ENCODE measurements around the gene CKMT2. TPM values are rescaled to one million over a fixed set of nuclear protein-coding genes. Genes with fewer than 3 reads are reported as not detected.

CKMT2 gene
- total and polyA plus RNA-seq, 2 donors: 6.9 to 8.4 TPM

DNA sequence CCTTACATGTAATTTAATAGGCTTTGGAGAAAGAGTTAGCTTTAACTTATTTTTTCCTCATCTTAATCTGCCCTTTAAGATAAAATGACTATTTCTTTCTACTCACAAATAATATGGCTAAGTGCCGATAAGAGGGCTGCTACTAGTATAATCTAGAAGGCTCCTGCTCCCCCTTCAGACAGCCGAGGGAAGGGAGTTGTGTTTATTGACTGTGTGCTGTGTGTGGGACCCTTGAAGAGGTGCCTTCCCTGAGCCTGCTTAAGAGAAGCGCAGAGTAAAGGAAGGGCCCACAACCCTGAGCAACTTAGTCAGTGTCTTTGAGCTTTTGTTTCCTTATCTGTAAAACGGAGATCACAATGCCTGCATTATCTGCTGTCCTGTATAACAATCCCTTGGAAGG, 28.1 kb upstream of the CKMT2 start:
- 65% methylated on average over 4 of the region's 4 CpGs for WGBS
- H3K4me3 ChIP-seq (ENCODE audit: low read depth, low read length): no peak overlapping the region
- H3K4me1 ChIP-seq (ENCODE audit: insufficient read depth): no peaks in the 10 kb centered on the region
- H3K27ac ChIP-seq (ENCODE audit: low read depth): no peak overlapping the region
- H3K36me3 ChIP-seq (ENCODE audit: insufficient read depth): no peaks in the 10 kb centered on the region
- DNase-seq (ENCODE audit: extremely low spot score): no peak

DNA sequence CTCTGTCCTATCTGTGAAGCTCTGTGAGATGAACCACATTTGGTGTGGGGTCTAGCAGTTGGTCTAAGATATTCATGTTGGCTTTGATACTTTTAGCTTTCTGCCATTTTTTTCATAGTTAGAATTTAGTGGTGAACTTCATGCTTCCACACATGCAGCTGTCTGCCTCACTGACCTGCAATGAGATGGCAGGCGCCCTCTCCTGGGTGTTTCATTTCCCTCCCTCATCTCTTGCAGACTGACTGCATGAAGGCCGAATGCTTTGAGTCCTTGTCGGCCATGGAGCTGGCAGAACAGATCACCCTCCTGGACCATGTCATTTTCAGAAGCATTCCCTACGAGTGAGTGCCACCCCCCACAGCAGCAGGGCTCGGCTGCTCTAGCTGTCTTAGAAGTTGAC, 26.1 kb upstream of the CKMT2 start:
- Histone ChIP-seq H3K27ac (ENCODE audit: low read depth) (no peak overlapping the region), H3K4me3 (ENCODE audit: low read depth, low read length) (no peak overlapping the region), H3K4me1 (ENCODE audit: insufficient read depth) (no peaks in the 10 kb centered on the region), H3K36me3 (ENCODE audit: insufficient read depth) (no peaks in the 10 kb centered on the region)
- no peak for DNase-seq (ENCODE audit: extremely low spot score)
- WGBS: 72% methylated on average over 5 of the region's 5 CpGs

DNA sequence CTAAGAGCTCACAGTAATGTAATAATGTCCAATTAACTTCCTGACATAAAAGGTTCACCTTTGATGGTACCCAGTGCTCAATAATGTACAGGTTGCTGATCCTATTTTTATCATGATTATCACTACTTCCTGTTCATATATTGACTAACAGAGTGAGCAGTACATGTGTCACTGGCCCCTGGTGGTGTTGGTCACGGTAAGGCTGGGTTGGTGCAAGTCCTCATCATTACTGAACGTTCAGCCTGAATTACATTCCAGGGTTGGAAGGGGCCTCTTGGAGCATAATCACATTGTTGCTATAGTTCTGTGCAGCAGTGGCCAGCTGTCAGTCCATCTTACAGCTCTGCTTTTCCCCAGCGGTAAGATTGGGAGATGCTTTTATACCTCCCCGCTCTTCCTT, 24.2 kb upstream of the CKMT2 start:
- DNase-seq (ENCODE audit: extremely low spot score): no peak
- H3K4me3 ChIP-seq (ENCODE audit: low read depth, low read length): no peak overlapping the region
- no peak overlapping the region for H3K27ac ChIP-seq (ENCODE audit: low read depth)
- H3K4me1 ChIP-seq (ENCODE audit: insufficient read depth): no peaks in the 10 kb centered on the region
- H3K36me3 ChIP-seq (ENCODE audit: insufficient read depth): no peaks in the 10 kb centered on the region
- WGBS: 77% methylated on average over 4 of the region's 4 CpGs

DNA sequence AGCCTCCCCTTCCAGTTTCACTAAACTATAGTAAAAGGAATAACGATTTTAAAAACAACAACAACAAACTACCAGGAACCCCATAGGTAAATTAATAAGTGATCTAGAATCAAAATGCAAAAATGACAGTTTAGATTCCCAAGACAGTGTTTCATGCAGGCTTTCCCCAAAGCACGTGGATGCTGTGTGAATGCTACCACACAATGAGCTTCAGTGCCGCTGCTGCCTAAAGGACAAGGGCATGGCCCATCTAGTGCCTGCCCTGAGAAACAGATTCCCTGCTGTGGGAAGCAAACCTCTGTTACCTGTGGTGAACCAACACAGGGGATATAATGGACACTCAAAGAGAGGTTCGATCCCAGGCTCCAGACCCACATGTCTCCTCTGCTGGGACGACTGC, 23.7 kb upstream of the CKMT2 start:
- no peak overlapping the region for H3K27ac ChIP-seq (ENCODE audit: low read depth)
- no peaks in the 10 kb centered on the region for H3K36me3 ChIP-seq (ENCODE audit: insufficient read depth)
- no peaks in the 10 kb centered on the region for H3K4me1 ChIP-seq (ENCODE audit: insufficient read depth)
- no peak overlapping the region for H3K4me3 ChIP-seq (ENCODE audit: low read depth, low read length)
- no peak for DNase-seq (ENCODE audit: extremely low spot score)
- WGBS: 84% methylated on average over 5 of the region's 5 CpGs

DNA sequence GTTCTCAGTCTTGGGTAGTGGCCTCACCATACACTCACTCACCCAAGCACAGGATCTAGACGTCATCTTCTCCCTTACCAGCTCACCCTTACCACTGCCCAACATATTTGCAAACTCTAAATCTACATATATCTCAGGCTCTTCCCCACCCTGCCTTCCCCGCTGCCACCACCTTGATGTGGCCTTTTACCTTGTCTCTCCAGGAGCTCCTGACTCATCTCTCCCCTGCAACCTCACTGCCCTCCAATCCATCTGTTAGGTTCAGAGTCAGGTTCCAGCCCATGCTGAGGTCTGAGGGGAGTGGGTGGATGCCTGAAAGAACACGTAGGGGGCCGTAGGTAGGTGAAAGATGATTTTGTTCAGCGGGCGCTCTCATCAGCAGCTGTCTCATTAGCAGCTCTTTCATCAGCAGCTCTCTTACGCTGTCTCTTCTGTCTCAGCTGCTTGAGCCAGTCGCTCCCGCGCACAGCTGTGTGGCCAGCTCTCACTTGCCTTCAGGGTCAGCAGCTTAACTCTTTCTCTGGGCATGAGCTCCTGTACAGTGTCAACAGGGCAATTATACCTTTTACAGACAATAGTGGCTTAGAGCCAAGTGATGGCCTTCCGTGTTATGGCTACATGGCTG, 23.1 kb upstream of the CKMT2 start:
- no peak for DNase-seq (ENCODE audit: extremely low spot score)
- Histone ChIP-seq H3K27ac (ENCODE audit: low read depth) (no peak overlapping the region), H3K4me1 (ENCODE audit: insufficient read depth) (no peaks in the 10 kb centered on the region), H3K4me3 (ENCODE audit: low read depth, low read length) (no peak overlapping the region), H3K36me3 (ENCODE audit: insufficient read depth) (no peaks in the 10 kb centered on the region)
- WGBS: 89% methylated on average over 11 of the region's 11 CpGs

DNA sequence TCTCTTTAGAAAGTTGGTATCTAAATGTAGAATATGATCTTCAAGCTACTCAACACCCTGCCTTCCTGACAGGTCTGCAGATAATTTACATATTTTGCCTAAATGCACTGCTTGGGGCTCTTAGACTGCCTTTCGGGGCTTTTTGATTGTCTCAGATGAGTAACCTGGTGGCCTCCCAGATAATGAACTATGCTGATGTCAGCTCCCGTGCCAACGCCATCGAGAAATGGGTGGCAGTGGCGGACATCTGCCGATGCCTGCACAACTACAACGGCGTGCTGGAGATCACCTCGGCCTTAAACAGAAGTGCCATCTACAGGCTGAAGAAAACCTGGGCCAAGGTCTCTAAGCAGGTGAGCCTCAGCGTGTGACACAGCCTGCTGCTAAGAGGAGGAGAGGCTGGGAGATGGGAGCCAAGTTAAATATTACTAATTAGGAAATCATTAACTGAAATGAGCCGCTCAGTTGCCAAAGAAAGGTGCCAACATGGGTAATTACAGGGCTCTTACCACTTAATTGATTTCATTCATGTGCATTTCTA, 20.8 kb upstream of the CKMT2 start:
- WGBS: 91% methylated on average over 11 of the region's 11 CpGs
- Histone ChIP-seq H3K4me1 (ENCODE audit: insufficient read depth) (no peaks in the 10 kb centered on the region), H3K27ac (ENCODE audit: low read depth) (no peak overlapping the region), H3K4me3 (ENCODE audit: low read depth, low read length) (no peak overlapping the region), H3K36me3 (ENCODE audit: insufficient read depth) (no peaks in the 10 kb centered on the region)
- DNase-seq (ENCODE audit: extremely low spot score): no peak

DNA sequence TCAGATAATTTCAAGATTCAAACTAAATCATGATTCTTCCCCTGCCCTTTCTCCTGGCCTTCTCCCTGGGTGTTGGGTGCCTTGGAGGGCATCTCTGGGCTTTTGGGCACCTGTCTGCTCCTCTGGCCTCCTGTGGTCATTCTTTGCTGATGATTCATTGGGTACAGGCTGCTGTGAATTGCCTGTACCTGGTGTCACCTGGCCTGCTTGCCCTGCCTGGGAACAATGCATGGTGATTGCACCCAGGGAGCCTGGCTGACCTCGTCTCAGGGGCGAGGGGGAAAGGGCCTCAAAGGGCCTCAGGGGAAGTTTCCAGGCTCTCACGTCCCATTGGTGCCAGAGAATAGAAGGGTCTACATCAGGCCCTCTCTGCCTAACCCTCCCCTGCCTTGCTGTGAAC, 20.1 kb upstream of the CKMT2 start:
- Histone ChIP-seq H3K27ac (ENCODE audit: low read depth) (no peak overlapping the region), H3K4me3 (ENCODE audit: low read depth, low read length) (no peak overlapping the region), H3K4me1 (ENCODE audit: insufficient read depth) (no peaks in the 10 kb centered on the region), H3K36me3 (ENCODE audit: insufficient read depth) (no peaks in the 10 kb centered on the region)
- no peak for DNase-seq (ENCODE audit: extremely low spot score)
- 70% methylated on average over 3 of the region's 3 CpGs for WGBS

DNA sequence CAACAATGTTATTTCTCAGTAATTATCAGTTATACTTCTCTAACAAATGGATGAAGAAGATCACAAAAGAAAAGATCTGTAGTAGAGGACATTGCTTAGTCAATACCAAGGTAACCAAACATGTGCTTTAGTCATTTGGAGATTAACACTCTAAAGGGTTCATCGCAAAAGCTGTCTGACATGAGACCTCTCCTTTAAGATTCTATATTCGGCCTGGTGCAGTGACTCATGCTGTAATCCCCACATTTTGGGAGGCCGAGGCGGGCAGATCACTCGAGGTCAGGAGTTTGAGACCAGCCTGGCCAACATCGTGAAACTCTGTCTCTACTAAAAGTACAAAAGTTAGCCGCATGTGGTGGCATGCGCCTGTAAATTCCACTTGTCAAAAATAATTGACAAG, 18.3 kb upstream of the CKMT2 start:
- H3K36me3 ChIP-seq (ENCODE audit: insufficient read depth): no peaks in the 10 kb centered on the region
- H3K4me3 ChIP-seq (ENCODE audit: low read depth, low read length): no peak overlapping the region
- H3K27ac ChIP-seq (ENCODE audit: low read depth): no peak overlapping the region
- no peak for DNase-seq (ENCODE audit: extremely low spot score)
- WGBS: 80% methylated on average over 8 of the region's 8 CpGs
- no peaks in the 10 kb centered on the region for H3K4me1 ChIP-seq (ENCODE audit: insufficient read depth)

DNA sequence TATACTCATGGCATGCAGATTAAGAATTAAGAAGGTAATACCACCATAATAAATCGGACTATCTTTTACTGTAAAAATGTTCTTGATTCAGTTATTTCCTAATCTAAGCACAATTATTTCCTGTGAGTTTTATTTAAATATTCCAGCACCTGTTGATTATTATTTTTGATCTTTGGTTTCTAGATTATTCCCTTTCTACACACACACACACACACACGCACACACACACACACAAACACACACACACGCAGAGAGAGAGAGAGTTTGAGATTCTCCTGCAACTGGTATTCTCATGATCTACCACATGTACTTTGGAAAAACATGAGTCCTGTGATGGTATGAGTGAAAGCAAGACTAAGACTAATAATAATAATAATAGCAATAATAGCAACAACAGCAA, 17.0 kb upstream of the CKMT2 start:
- no peak overlapping the region for H3K27ac ChIP-seq (ENCODE audit: low read depth)
- no peaks in the 10 kb centered on the region for H3K36me3 ChIP-seq (ENCODE audit: insufficient read depth)
- no peak for DNase-seq (ENCODE audit: extremely low spot score)
- no peaks in the 10 kb centered on the region for H3K4me1 ChIP-seq (ENCODE audit: insufficient read depth)
- no peak overlapping the region for H3K4me3 ChIP-seq (ENCODE audit: low read depth, low read length)
- 50% methylated on average over 3 of the region's 3 CpGs for WGBS

DNA sequence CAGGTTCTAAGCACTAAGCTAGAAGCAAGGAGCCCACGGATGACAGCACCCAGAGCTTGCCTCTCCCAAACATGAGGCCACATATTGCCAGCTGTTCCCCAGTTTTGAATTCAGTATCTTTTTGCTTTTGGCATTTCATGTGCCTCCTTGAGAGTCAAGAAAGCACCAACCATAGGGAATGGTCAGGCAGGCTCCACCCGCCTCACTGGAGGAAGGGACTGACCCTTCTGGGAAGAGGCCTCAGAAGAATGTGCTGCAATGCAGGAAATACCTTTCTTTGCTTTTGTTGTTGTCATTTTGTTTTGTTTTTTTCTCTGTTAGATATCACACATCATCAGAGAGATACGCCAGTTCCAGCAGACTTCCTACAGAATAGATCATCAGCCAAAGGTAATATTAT, 13.7 kb upstream of the CKMT2 start:
- Histone ChIP-seq H3K27ac (ENCODE audit: low read depth) (no peak overlapping the region), H3K4me1 (ENCODE audit: insufficient read depth) (no peaks in the 10 kb centered on the region), H3K4me3 (ENCODE audit: low read depth, low read length) (no peak overlapping the region), H3K36me3 (ENCODE audit: insufficient read depth) (no peaks in the 10 kb centered on the region)
- 98% methylated on average over 3 of the region's 3 CpGs for WGBS
- DNase-seq (ENCODE audit: extremely low spot score): no peak

DNA sequence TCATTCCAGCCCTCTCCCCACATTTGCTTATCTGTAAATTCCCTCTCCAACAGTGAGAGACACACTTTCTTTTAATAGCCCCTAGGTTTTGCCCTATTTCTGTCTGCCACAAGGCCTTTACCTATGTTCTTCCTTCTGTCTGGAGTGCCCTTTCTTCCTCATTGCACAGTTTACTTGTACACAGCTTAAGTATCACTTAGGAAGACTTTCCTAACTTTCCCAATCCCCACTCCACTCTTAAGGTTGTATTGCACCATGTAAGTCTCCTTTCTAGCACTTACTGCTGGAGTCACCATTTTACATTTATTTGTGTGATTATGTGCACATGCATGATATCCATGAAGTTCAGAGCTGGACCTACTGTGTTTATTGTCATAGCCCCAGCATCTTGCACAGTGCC, 10.8 kb upstream of the CKMT2 start:
- DNase-seq (ENCODE audit: extremely low spot score): no peak

DNA sequence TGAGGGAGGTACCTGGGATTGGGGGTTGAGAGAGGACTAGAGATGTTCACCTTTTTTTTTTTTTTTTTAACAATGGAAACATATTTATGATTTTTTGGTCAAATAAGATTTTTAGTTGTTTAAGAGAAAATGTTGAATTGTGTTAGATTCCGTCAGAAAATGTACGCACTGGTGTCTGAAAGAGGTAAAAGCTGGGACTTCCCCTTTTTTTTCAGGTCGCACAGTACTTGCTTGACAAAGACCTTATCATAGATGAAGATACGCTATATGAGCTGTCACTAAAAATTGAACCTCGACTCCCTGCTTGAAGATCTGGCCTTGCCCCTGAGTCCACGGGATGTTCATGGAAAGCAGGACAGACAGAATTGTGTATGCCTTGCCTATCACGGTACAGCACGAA, 7.7 kb upstream of the CKMT2 start:
- Histone ChIP-seq H3K4me1 (ENCODE audit: insufficient read depth) (no peaks in the 10 kb centered on the region), H3K36me3 (ENCODE audit: insufficient read depth) (no peaks in the 10 kb centered on the region), H3K4me3 (ENCODE audit: low read depth, low read length) (no peak overlapping the region), H3K27ac (ENCODE audit: low read depth) (no peak overlapping the region)
- WGBS: 90% methylated on average over 8 of the region's 8 CpGs
- DNase-seq (ENCODE audit: extremely low spot score): no peak

More for the DNA sequence above, 10.8 kb upstream of the CKMT2 start:
- H3K4me1 ChIP-seq (ENCODE audit: insufficient read depth): no peaks in the 10 kb centered on the region
- no peak overlapping the region for H3K4me3 ChIP-seq (ENCODE audit: low read depth, low read length)
- H3K36me3 ChIP-seq (ENCODE audit: insufficient read depth): no peaks in the 10 kb centered on the region
- no peak overlapping the region for H3K27ac ChIP-seq (ENCODE audit: low read depth)

DNA sequence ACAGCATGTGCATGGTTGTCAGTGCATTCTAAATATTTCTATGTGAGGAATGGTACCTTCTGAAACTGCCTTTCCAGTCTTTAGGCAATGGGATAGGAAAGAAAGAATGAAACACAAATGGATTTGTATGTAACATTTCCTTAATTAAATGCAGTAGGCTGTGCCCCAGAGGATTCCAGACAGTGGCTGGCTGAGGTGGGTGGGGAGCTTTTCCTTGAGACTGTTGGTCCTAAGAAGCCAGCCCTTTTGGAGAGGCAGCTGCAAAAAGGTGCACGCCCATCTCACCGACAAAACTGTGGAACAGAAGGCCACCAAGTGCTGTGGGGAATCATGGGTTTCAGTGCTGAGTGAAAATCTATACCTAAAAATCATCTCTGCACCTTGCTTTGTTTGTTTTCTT, 6.8 kb upstream of the CKMT2 start:
- 84% methylated on average over 2 of the region's 2 CpGs for WGBS
- no peaks in the 10 kb centered on the region for H3K36me3 ChIP-seq (ENCODE audit: insufficient read depth)
- no peak overlapping the region for H3K27ac ChIP-seq (ENCODE audit: low read depth)
- H3K4me1 ChIP-seq (ENCODE audit: insufficient read depth): no peaks in the 10 kb centered on the region
- DNase-seq (ENCODE audit: extremely low spot score): no peak
- no peak overlapping the region for H3K4me3 ChIP-seq (ENCODE audit: low read depth, low read length)

DNA sequence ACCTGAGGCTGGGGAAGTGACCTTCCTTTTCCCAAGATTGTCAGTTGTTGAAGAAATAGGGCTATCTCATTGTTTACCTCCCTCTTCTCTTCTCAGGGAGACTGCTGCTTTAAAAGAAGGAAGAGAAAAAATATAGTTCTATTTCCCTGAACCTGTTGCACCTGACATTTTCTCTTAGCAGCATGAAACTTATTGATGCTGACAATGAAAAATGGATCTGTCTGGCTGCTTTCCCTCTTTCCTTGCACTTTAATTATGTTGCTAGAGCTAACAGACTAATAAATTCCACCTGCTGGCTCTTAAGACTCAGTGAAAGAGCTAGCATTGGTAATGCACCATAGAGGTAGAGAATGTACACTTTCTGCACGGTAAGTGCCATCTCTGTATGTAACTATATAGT, 6.2 kb upstream of the CKMT2 start:
- Histone ChIP-seq H3K4me1 (ENCODE audit: insufficient read depth) (no peaks in the 10 kb centered on the region), H3K4me3 (ENCODE audit: low read depth, low read length) (no peak overlapping the region), H3K27ac (ENCODE audit: low read depth) (no peak overlapping the region), H3K36me3 (ENCODE audit: insufficient read depth) (no peaks in the 10 kb centered on the region)
- DNase-seq (ENCODE audit: extremely low spot score): no peak
- WGBS: 73% methylated on average over 1 of the region's 1 CpG

DNA sequence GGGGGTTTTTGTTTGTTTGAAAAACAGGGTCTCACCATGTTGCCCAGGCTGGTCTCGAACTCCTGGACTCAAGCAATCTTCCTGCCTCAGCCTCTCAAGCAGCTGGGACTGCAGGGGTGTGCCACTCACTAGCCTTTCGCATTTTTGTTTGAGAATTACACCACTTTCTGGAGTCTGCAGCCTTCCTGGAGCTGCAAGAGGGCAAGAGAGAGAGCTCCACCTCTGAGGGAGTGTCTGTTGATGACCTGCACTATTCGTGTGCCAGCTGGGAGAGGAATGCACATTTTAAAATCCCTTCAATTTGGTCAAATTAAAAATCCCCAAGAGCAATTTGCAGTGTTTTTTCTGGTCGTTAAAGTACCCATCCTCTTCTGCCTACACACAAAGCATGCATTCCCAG, 5.0 kb upstream of the CKMT2 start:
- Histone ChIP-seq H3K36me3 (ENCODE audit: insufficient read depth) (no peaks in the 10 kb centered on the region), H3K4me3 (ENCODE audit: low read depth, low read length) (no peak overlapping the region), H3K4me1 (ENCODE audit: insufficient read depth) (no peaks in the 10 kb centered on the region), H3K27ac (ENCODE audit: low read depth) (no peak overlapping the region)
- WGBS: 65% methylated on average over 4 of the region's 4 CpGs
- DNase-seq (ENCODE audit: extremely low spot score): no peak

Data from urinary bladder (tissue), 4 donors.